Keratinocyte (primary cell): ENCODE data around the gene SP4. TPM values are rescaled to one million over a fixed set of nuclear protein-coding genes. Genes with fewer than 3 reads are reported as not detected.

ENCODE experiments used
- DNase-seq: peaks from one replicate; pipeline ENCODE4 v3.0.0-alpha.2; 2011; ENCODE audit warnings: low read depth, missing footprints, low spot score
- FAIRE-seq: peaks from 2 replicates; lab custom pipeline; 2011; peaks lifted over from hg19 to GRCh38; lab: Jason Lieb, UNC
- H2AFZ ChIP-seq: 2 replicates; pipeline ENCODE4 v1.6.0; 2012; ENCODE audit warnings: low read length, control low read depth, inconsistent platforms; ENCODE audit not compliant: control insufficient read depth
- H3K27ac ChIP-seq: 2 replicates; pipeline ENCODE4 v1.5.1; 2011; ENCODE audit warnings: low read length; ENCODE audit not compliant: control insufficient read depth, insufficient read depth
- H3K27me3 ChIP-seq: 3 replicates; pipeline ENCODE4 v1.6.0; 2011; ENCODE audit warnings: low read length; ENCODE audit not compliant: control insufficient read depth, insufficient read depth; ENCODE audit errors: extremely low read depth
- H3K36me3 ChIP-seq, 2 experiments: 2 replicates in 1 of 2; 3 replicates in 1 of 2; pipeline ENCODE4 v1.5.1; 2011; ENCODE audit warnings: low read length in 2 of 2, mild to moderate bottlenecking in 1 of 2; ENCODE audit not compliant: control insufficient read depth in 2 of 2, insufficient read depth in 2 of 2; ENCODE audit errors: extremely low read depth in 1 of 2
- H3K4me1 ChIP-seq: 3 replicates; pipeline ENCODE4 v1.5.1; 2011; ENCODE audit warnings: low read length; ENCODE audit not compliant: control insufficient read depth, insufficient read depth; ENCODE audit errors: extremely low read depth
- H3K4me2 ChIP-seq: 3 replicates; pipeline ENCODE4 v1.6.0; 2011; ENCODE audit warnings: low read depth, low read length; ENCODE audit not compliant: control insufficient read depth, insufficient read depth; ENCODE audit errors: extremely low read depth
- H3K4me3 ChIP-seq, 3 experiments: fragments of 200-600 bp in 1 of 3; sonication (generic) in 1 of 3; 2 replicates in 2 of 3; 3 replicates in 1 of 3; pipeline ENCODE4 v1.5.1; 2011 to 2016; ENCODE audit warnings: low read length in 3 of 3, mild to moderate bottlenecking in 3 of 3, control low read depth in 2 of 3, inconsistent platforms in 1 of 3, low read depth in 1 of 3, mixed read lengths in 1 of 3, mixed run types in 1 of 3, moderate library complexity in 1 of 3; ENCODE audit not compliant: control insufficient read depth in 2 of 3, insufficient read depth in 2 of 3; ENCODE audit errors: extremely low read depth in 1 of 3
- H3K79me2 ChIP-seq: 2 replicates; pipeline ENCODE4 v1.6.0; 2012; ENCODE audit warnings: low read length; ENCODE audit not compliant: control insufficient read depth, insufficient read depth
- H3K9ac ChIP-seq: 3 replicates; pipeline ENCODE4 v1.6.0; 2011; ENCODE audit warnings: low read length; ENCODE audit not compliant: control insufficient read depth, insufficient read depth; ENCODE audit errors: extremely low read depth
- H3K9me1 ChIP-seq: 3 replicates; pipeline ENCODE4 v1.6.0; 2011; ENCODE audit warnings: low read length; ENCODE audit not compliant: control insufficient read depth, insufficient read depth; ENCODE audit errors: extremely low read depth
- H3K9me3 ChIP-seq: 2 replicates; pipeline ENCODE4 v1.5.1; 2012; ENCODE audit warnings: low read depth, low read length; ENCODE audit not compliant: control insufficient read depth
- H4K20me1 ChIP-seq: 3 replicates; pipeline ENCODE4 v1.6.0; 2011; ENCODE audit warnings: low read length; ENCODE audit not compliant: control insufficient read depth, insufficient read depth; ENCODE audit errors: extremely low read depth
- EZH2 ChIP-seq: IDR thresholded peaks from one replicate; pipeline ENCODE4 v1.6.1; 2012; ENCODE audit warnings: inconsistent platforms, mild to moderate bottlenecking, low read length, moderate library complexity
- dilution Hi-C: fragments of 300-500 bp; cut with MboI; formaldehyde crosslinking; loops from one replicate; pipeline ENCODE4 v1.7.0; 2020; ENCODE audit warnings: low sequenced_read_pairs; ENCODE audit not compliant: extremely low pct_ligation_motif_present
- polyA plus RNA-seq, 5 experiments: library from polyadenylated mRNA; depleted of rRNA in 3 of 5; stranded (reverse) in 3 of 5; stranded (forward) in 1 of 5; unstranded in 1 of 5; fragments of >200 nt; gene quantifications; 1 replicate in 1 of 5; 2 replicates in 3 of 5; 3 replicates in 1 of 5; pipeline versions ENCODE4 v1.2.1 to v1.2.3, GENCODE V29; 2011 to 2012; ENCODE audit warnings: missing spikeins in 2 of 5, low read depth in 1 of 5, low replicate concordance in 1 of 5
- TF ChIP-seq, protein P1 (sequence below), 3 experiments: IDR thresholded peaks in 1 of 3; conservative IDR thresholded peaks in 1 of 3; optimal IDR thresholded peaks in 1 of 3; 2 replicates in 2 of 3; 3 replicates in 1 of 3; pipeline versions ENCODE3 to v1.5.1; 2011; ENCODE audit warnings: low read length in 3 of 3, mild to moderate bottlenecking in 3 of 3, moderate library complexity in 2 of 3, control low read depth in 1 of 3, inconsistent platforms in 1 of 3; ENCODE audit not compliant: insufficient read depth in 2 of 3; ENCODE audit errors: extremely low read depth in 1 of 3

SP4 gene
- polyA plus RNA-seq, 1 donor (not counting 4 experiments of a cell fraction or from before 2014, with no cell fraction given) = 1.5 TPM

DNA sequence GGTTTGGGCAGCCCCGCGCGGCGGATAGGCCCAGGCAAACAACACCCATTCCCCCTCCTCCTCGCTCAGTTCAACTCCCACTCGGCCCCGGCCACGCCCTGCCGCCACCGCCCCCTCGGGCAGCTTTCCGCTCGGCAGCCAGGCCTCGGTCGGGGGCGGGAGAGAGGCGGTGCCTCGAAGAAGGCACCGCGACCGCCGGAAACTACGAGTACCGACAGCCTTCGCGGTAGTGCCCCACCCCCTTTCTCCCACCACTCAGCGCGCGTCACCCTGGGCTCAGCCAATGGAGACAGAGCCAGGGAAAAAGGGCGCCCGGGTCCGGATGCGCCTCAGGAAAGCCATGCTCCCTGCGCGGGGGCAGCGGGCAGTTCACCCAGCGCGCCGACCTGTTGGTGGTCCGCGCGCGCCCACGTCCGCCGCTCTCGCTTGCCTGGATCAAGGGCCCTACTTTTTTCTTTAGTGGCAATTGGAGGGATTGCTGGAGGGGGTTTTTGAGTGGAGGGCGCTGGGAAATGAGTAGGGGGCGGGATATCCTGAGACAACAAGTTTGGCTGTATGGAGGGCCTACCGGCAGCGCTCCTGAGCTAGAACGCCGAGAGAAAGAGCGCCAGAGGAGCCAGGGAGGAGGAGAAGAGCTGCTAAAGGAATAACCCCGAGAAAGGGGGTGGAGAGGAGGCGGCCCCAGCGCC, 557 bp upstream of the SP4 start:
- Histone ChIP-seq H3K79me2 (no peaks in the 10 kb centered on the region), H3K9ac (peak overlapping the region; percentile 92), H3K9me3 (no peaks in the 10 kb centered on the region), H3K4me3 (peak overlapping the region; percentile 75 to 98 (median 85)), H3K27ac (peak overlapping the region; percentile 91), H3K4me1 (peaks cover 8% of the 10 kb centered on the region), H3K9me1 (no peaks in the 10 kb centered on the region), H3K4me2 (peak overlapping the region; percentile 87), H3K36me3 (no peaks in the 10 kb centered on the region), H4K20me1 (no peaks in the 10 kb centered on the region), H3K27me3 (no peaks in the 10 kb centered on the region), H2AFZ (peak overlapping the region; percentile 89)
- dilution Hi-C loops = no loop called here
- FAIRE-seq = no peak
- TF ChIP-seq, protein P1, sequence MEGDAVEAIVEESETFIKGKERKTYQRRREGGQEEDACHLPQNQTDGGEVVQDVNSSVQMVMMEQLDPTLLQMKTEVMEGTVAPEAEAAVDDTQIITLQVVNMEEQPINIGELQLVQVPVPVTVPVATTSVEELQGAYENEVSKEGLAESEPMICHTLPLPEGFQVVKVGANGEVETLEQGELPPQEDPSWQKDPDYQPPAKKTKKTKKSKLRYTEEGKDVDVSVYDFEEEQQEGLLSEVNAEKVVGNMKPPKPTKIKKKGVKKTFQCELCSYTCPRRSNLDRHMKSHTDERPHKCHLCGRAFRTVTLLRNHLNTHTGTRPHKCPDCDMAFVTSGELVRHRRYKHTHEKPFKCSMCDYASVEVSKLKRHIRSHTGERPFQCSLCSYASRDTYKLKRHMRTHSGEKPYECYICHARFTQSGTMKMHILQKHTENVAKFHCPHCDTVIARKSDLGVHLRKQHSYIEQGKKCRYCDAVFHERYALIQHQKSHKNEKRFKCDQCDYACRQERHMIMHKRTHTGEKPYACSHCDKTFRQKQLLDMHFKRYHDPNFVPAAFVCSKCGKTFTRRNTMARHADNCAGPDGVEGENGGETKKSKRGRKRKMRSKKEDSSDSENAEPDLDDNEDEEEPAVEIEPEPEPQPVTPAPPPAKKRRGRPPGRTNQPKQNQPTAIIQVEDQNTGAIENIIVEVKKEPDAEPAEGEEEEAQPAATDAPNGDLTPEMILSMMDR (optimal IDR thresholded peaks at IDR 0.05 in 1 of 3, IDR thresholded peaks at IDR 0.05 in 1 of 3, conservative IDR thresholded peaks at IDR 0.05 in 1 of 3; ENCODE audit: extremely low read depth in 1 of 3, insufficient read depth in 2 of 3, low read length in 3 of 3) = peak in 1 of 3 experiments; percentile 19
- no peak for TF ChIP-seq EZH2
- DNase-seq = peak; percentile 71

DNA sequence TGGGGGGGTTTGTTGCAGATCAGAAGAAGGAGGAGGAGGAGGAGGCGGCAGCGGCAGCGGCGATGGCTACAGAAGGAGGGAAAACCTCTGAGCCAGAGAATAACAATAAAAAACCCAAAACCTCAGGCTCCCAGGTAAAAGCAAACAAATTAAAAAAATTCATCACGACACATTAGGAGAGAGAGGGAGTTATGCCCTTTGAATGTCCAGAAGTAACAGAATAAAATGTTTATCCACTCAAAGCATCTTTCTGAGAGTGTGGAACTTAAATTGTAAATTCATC, 717 bp downstream of the SP4 start:
- no peaks in the 10 kb centered on the region for H3K27me3 ChIP-seq
- H3K4me1 ChIP-seq = peaks cover 8% of the 10 kb centered on the region
- peak overlapping the region; percentile 69 for H3K9ac ChIP-seq
- H3K4me2 ChIP-seq = peak overlapping the region; percentile 88
- H3K36me3 ChIP-seq = no peaks in the 10 kb centered on the region
- peak overlapping the region; percentile 80 for H2AFZ ChIP-seq
- H3K79me2 ChIP-seq = no peaks in the 10 kb centered on the region
- DNase-seq (no peak), FAIRE-seq (no peak)
- peak overlapping the region; percentile 38 for H3K27ac ChIP-seq
- no peak for TF ChIP-seq EZH2
- TF ChIP-seq, protein P1 (optimal IDR thresholded peaks at IDR 0.05 in 1 of 3, IDR thresholded peaks at IDR 0.05 in 1 of 3, conservative IDR thresholded peaks at IDR 0.05 in 1 of 3; ENCODE audit: extremely low read depth in 1 of 3, insufficient read depth in 2 of 3, low read length in 3 of 3) = no peak
- dilution Hi-C loops = no loop called here
- no peaks in the 10 kb centered on the region for H3K9me3 ChIP-seq
- H4K20me1 ChIP-seq = no peaks in the 10 kb centered on the region
- peak overlapping the region; percentile 67 to 78 (median 75) for H3K4me3 ChIP-seq
- H3K9me1 ChIP-seq = no peaks in the 10 kb centered on the region
